HL-60 (cell line): ENCODE measurements around the gene SPATA6.

Experiments used
- CTCF ChIP-seq: IDR thresholded peaks from one replicate; pipeline ENCODE4 v1.5.1; 2011; ENCODE audit warnings: low read length, control low read depth, inconsistent platforms; ENCODE audit not compliant: insufficient read depth
- SPI1 ChIP-seq: IDR thresholded peaks from 2 replicates; pipeline ENCODE4 v1.6.1; 2012; ENCODE audit warnings: low read depth, mild to moderate bottlenecking, borderline replicate concordance
- TF ChIP-seq, protein P1 (sequence below): IDR thresholded peaks from 2 replicates; pipeline ENCODE4 v1.6.1; 2012; ENCODE audit warnings: low read depth; ENCODE audit not compliant: insufficient replicate concordance

- TF ChIP-seq CTCF (no peak), SPI1 (no peak)
- TF ChIP-seq, protein P1, sequence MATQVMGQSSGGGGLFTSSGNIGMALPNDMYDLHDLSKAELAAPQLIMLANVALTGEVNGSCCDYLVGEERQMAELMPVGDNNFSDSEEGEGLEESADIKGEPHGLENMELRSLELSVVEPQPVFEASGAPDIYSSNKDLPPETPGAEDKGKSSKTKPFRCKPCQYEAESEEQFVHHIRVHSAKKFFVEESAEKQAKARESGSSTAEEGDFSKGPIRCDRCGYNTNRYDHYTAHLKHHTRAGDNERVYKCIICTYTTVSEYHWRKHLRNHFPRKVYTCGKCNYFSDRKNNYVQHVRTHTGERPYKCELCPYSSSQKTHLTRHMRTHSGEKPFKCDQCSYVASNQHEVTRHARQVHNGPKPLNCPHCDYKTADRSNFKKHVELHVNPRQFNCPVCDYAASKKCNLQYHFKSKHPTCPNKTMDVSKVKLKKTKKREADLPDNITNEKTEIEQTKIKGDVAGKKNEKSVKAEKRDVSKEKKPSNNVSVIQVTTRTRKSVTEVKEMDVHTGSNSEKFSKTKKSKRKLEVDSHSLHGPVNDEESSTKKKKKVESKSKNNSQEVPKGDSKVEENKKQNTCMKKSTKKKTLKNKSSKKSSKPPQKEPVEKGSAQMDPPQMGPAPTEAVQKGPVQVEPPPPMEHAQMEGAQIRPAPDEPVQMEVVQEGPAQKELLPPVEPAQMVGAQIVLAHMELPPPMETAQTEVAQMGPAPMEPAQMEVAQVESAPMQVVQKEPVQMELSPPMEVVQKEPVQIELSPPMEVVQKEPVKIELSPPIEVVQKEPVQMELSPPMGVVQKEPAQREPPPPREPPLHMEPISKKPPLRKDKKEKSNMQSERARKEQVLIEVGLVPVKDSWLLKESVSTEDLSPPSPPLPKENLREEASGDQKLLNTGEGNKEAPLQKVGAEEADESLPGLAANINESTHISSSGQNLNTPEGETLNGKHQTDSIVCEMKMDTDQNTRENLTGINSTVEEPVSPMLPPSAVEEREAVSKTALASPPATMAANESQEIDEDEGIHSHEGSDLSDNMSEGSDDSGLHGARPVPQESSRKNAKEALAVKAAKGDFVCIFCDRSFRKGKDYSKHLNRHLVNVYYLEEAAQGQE, result no peak
Observed at GRCh38 chr1:48396208-48396607, 75.8 kb downstream of the SPATA6 start.
